IPS-18c (cell line): Measurements from ENCODE around the gene CFAP97D2.
"Not testable (repeated sequence)": the region's sequence is repeated elsewhere in the genome, so short reads cannot be mapped to it uniquely, and the experiment has no call there.

Experiments used
- H3K4me3 ChIP-seq: 2 replicates; pipeline ENCODE4 v1.7.0; 2013; ENCODE audit warnings: low read depth, mild to moderate bottlenecking, low read length, moderate library complexity; ENCODE audit not compliant: insufficient read depth
- H3K9me3 ChIP-seq: one replicate; pipeline ENCODE4 v1.6.1; 2013; ENCODE audit warnings: mild to moderate bottlenecking, low read length, moderate library complexity; ENCODE audit not compliant: control insufficient read depth, insufficient read depth

CFAP97D2 gene

GRCh38 chr13:114167885-114168284 is 11.2 kb upstream of the CFAP97D2 start:
- Histone ChIP-seq H3K4me3 (no peak overlapping the region), H3K9me3 (no peaks in the 10 kb centered on the region)

GRCh38 chr13:114173272-114173671 is 5.8 kb upstream of the CFAP97D2 start:
- H3K9me3 ChIP-seq, result no peaks in the 10 kb centered on the region
- H3K4me3 ChIP-seq, result no peak overlapping the region

GRCh38 chr13:114173745-114174144 is 5.3 kb upstream of the CFAP97D2 start:
- Histone ChIP-seq H3K9me3 (no peaks in the 10 kb centered on the region), H3K4me3 (no peak overlapping the region)

- Histone ChIP-seq H3K9me3 (no peaks in the 10 kb centered on the region), H3K4me3 (no peak overlapping the region)
These were observed 4.5 kb upstream of the CFAP97D2 start for GRCh38 chr13:114174529-114174961.

- not testable (repeated sequence) for H3K9me3 ChIP-seq, H3K4me3 ChIP-seq
These were observed 2.6 kb upstream of the CFAP97D2 start for GRCh38 chr13:114176359-114176902.

- no peak overlapping the region for H3K4me3 ChIP-seq
- H3K9me3 ChIP-seq, result no peaks in the 10 kb centered on the region
These were observed 1.6 kb upstream of the CFAP97D2 start for GRCh38 chr13:114177245-114178010.

GRCh38 chr13:114185182-114185971 is 6.3 kb downstream of the CFAP97D2 start:
- H3K9me3 ChIP-seq, result peaks cover 2% of the 10 kb centered on the region

GRCh38 chr13:114194853-114195252 is 15.8 kb downstream of the CFAP97D2 start:
- Histone ChIP-seq H3K4me3 (no peak overlapping the region), H3K9me3 (peaks cover 2% of the 10 kb centered on the region)

More at GRCh38 chr13:114185182-114185971, 6.3 kb downstream of the CFAP97D2 start:
- no peak overlapping the region for H3K4me3 ChIP-seq

- Histone ChIP-seq H3K9me3 (peaks cover 2% of the 10 kb centered on the region), H3K4me3 (no peak overlapping the region)
These were observed 17.6 kb downstream of the CFAP97D2 start for GRCh38 chr13:114196629-114197028.

GRCh38 chr13:114198556-114198955 is 19.5 kb downstream of the CFAP97D2 start:
- Histone ChIP-seq H3K9me3 (peaks cover 2% of the 10 kb centered on the region), H3K4me3 (no peak overlapping the region)

- not testable (repeated sequence) for H3K9me3 ChIP-seq, H3K4me3 ChIP-seq
These were observed 20.5 kb downstream of the CFAP97D2 start for GRCh38 chr13:114199526-114199925.

GRCh38 chr13:114199954-114200353 is 20.9 kb downstream of the CFAP97D2 start:
- H3K4me3 ChIP-seq, result no peak overlapping the region
- H3K9me3 ChIP-seq, result peaks cover 2% of the 10 kb centered on the region

- Histone ChIP-seq H3K9me3 (peaks cover 2% of the 10 kb centered on the region), H3K4me3 (no peak overlapping the region)
These were observed 21.4 kb downstream of the CFAP97D2 start for GRCh38 chr13:114200399-114200911.

GRCh38 chr13:114202581-114202980 is 23.5 kb downstream of the CFAP97D2 start:
- Histone ChIP-seq H3K4me3 (no peak overlapping the region), H3K9me3 (peaks cover 13% of the 10 kb centered on the region)

- H3K4me3 ChIP-seq, result no peak overlapping the region
- H3K9me3 ChIP-seq, result peaks cover 11% of the 10 kb centered on the region
These were observed 24.5 kb downstream of the CFAP97D2 start for GRCh38 chr13:114203536-114203935.

GRCh38 chr13:114204894-114205293 is 25.8 kb downstream of the CFAP97D2 start:
- H3K4me3 ChIP-seq, result no peak overlapping the region
- peaks cover 11% of the 10 kb centered on the region for H3K9me3 ChIP-seq

GRCh38 chr13:114208134-114208533 is 29.1 kb downstream of the CFAP97D2 start:
- H3K9me3 ChIP-seq, result peaks cover 11% of the 10 kb centered on the region

More at GRCh38 chr13:114208134-114208533, 29.1 kb downstream of the CFAP97D2 start:
- H3K4me3 ChIP-seq, result no peak overlapping the region
